K562 (cell line): Measurements from ENCODE around the gene GARIN5B. TPM values are rescaled to one million over a fixed set of nuclear protein-coding genes. Genes with fewer than 3 reads are reported as not detected.

Experiments used
- EGR1 ChIP-seq: fragments of 450-650 bp; conservative IDR thresholded peaks from 2 replicates; pipeline ENCODE4 v1.6.1; 2017; ENCODE audit warnings: mild to moderate bottlenecking
- EZH2 ChIP-seq: IDR thresholded peaks from 2 replicates; pipeline ENCODE4 v1.6.1; 2012; ENCODE audit warnings: low read depth, mild to moderate bottlenecking, inconsistent platforms, low read length, borderline replicate concordance
- LARP7 ChIP-seq: fragments of 450-650 bp; IDR thresholded peaks from 2 replicates; pipeline ENCODE4 v1.6.1; 2016
- polyA plus RNA-seq, 8 experiments: library from polyadenylated mRNA; depleted of rRNA in 4 of 8; stranded (reverse) in 5 of 8; unstranded in 3 of 8; fragments of >200 nt; fragmentation: Nextera tagmentation in 2 of 8; fragmentation: Illumina TruSeq in 1 of 8; extraction: Ambion mirVana in 2 of 8; extraction: Trizol in 1 of 8; gene quantifications; 2 replicates each; pipeline versions ENCODE4 v1.2.1 to v1.2.3, GENCODE V29; 2011 to 2014; ENCODE audit warnings: inconsistent platforms in 1 of 8, missing spikeins in 1 of 8
- total RNA-seq, 7 experiments: library from RNA; depleted of rRNA in 6 of 7; stranded (reverse); fragments of >200 nt in 6 of 7; fragmentation: Illumina TruSeq in 2 of 7; extraction: Trizol in 2 of 7; gene quantifications; 2 replicates each; pipeline versions ENCODE4 v1.2.1 to v1.2.3, GENCODE V29; 2011 to 2021; ENCODE audit warnings: low replicate concordance in 1 of 7
- TF ChIP-seq, protein P1 (sequence below): sonication (generic); formaldehyde crosslinking; IDR thresholded peaks from 2 replicates; pipeline ENCODE4 v1.8.1; 2023; ENCODE audit warnings: mild to moderate bottlenecking, missing genetic modification reagents
- TF ChIP-seq, protein P2 (sequence below): fragments of 250-450 bp; sonication (Bioruptor Pico); IDR thresholded peaks from 2 replicates; pipeline ENCODE4 v1.8.0; 2021; ENCODE audit warnings: borderline replicate concordance, mild to moderate bottlenecking, moderate library complexity; ENCODE audit not compliant: poor library complexity, severe bottlenecking

Gene GARIN5B
- total and polyA plus RNA-seq, 9 of the 15 experiments (the other 6 are each of a cell fraction or from before 2014, with no cell fraction given), result not detected

GRCh38 chr19:55376241-55376933 is 13.3 kb upstream of the GARIN5B start, which contains the start of gene TMEM190 (continued):
- TF ChIP-seq EGR1 (peak; percentile 68), EZH2 (no peak), LARP7 (no peak)
- TF ChIP-seq, protein P1, sequence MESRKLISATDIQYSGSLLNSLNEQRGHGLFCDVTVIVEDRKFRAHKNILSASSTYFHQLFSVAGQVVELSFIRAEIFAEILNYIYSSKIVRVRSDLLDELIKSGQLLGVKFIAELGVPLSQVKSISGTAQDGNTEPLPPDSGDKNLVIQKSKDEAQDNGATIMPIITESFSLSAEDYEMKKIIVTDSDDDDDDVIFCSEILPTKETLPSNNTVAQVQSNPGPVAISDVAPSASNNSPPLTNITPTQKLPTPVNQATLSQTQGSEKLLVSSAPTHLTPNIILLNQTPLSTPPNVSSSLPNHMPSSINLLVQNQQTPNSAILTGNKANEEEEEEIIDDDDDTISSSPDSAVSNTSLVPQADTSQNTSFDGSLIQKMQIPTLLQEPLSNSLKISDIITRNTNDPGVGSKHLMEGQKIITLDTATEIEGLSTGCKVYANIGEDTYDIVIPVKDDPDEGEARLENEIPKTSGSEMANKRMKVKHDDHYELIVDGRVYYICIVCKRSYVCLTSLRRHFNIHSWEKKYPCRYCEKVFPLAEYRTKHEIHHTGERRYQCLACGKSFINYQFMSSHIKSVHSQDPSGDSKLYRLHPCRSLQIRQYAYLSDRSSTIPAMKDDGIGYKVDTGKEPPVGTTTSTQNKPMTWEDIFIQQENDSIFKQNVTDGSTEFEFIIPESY (CRISPR knock-in tag), result 0 out of 2 replicates have a peak, but pooled peaks have one; percentile 33
- TF ChIP-seq, protein P2, sequence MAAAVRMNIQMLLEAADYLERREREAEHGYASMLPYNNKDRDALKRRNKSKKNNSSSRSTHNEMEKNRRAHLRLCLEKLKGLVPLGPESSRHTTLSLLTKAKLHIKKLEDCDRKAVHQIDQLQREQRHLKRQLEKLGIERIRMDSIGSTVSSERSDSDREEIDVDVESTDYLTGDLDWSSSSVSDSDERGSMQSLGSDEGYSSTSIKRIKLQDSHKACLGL (CRISPR knock-in tag), result no peak
